ENCODE results near the gene CAPNS1. TPM values are rescaled to one million over a fixed set of nuclear protein-coding genes. Genes with fewer than 3 reads are reported as not detected.
A peak's percentile ranks its signal among the peaks of the same experiment; 100 is the strongest.

CAPNS1 gene
- total and polyA plus RNA-seq, 7 donors, result 464 to 626 (median 484) TPM

- no peaks in the 10 kb centered on the region for H3K27me3 ChIP-seq (ENCODE audit: insufficient read depth in 3 of 3, low read length in 2 of 3)
- no peak for TF ChIP-seq CTCF (IDR thresholded peaks at IDR 0.05)
- WGBS, 3 donors, result 32 to 48% (median 37%) methylated on average over 5 of the region's 5 CpGs
- peaks cover 7 to 52% of the 10 kb centered on the region in 2 donors for H3K36me3 ChIP-seq (ENCODE audit: insufficient read depth in 1 of 2, low read depth in 1 of 2)
- H3K4me1 ChIP-seq, result peaks cover 24% of the 10 kb centered on the region
- DNase-seq, result peak in 1 of 2 donors; percentile 51
- intact Hi-C loops (cut with DNase I), result no loop called here
- no peaks in the 10 kb centered on the region for H3K9me3 ChIP-seq
- H3K4me3 ChIP-seq, result peak overlapping the region; percentile 89
- no peak for ATAC-seq
- H3K27ac ChIP-seq, result peak overlapping the region; percentile 99
These were observed 10.7 kb downstream of the CAPNS1 start for GRCh38 chr19:36150586-36150985.

- intact Hi-C loops (cut with DNase I), result no loop called here
- TF ChIP-seq CTCF (IDR thresholded peaks at IDR 0.05), result no peak
- DNase-seq (peak; percentile 65 to 85), ATAC-seq (peak; percentile 63 to 72 (median 70))
- peaks cover 24% of the 10 kb centered on the region for H3K4me1 ChIP-seq
- H3K4me3 ChIP-seq, result peak overlapping the region; percentile 89
- peak overlapping the region; percentile 99 for H3K27ac ChIP-seq
- no peaks in the 10 kb centered on the region for H3K27me3 ChIP-seq (ENCODE audit: insufficient read depth in 3 of 3, low read length in 2 of 3)
- no peaks in the 10 kb centered on the region for H3K9me3 ChIP-seq
- H3K36me3 ChIP-seq (ENCODE audit: insufficient read depth in 1 of 2, low read depth in 1 of 2), result peaks cover 6 to 44% of the 10 kb centered on the region in 2 donors
- WGBS, 3 donors, result 9 to 15% (median 10%) methylated on average over 40 to 47 of the region's 47 CpGs
These were observed 11.5 kb downstream of the CAPNS1 start for GRCh38 chr19:36151144-36152018.

- no peak for TF ChIP-seq CTCF (IDR thresholded peaks at IDR 0.05)
- Histone ChIP-seq H3K27me3 (ENCODE audit: insufficient read depth in 3 of 3, low read length in 2 of 3) (no peaks in the 10 kb centered on the region), H3K4me3 (peak overlapping the region; percentile 89), H3K27ac (peak overlapping the region; percentile 99), H3K36me3 (ENCODE audit: insufficient read depth in 1 of 2, low read depth in 1 of 2) (peaks cover 3 to 38% of the 10 kb centered on the region in 2 donors), H3K9me3 (no peaks in the 10 kb centered on the region), H3K4me1 (peaks cover 24% of the 10 kb centered on the region)
- DNase-seq (no peak), ATAC-seq (peak in 1 of 4 donors; percentile 12)
- intact Hi-C loops (cut with DNase I), result no loop called here
- 2 to 8% (median 8%) methylated on average over 13 to 16 of the region's 16 CpGs for WGBS, 3 donors
These were observed 12.1 kb downstream of the CAPNS1 start for GRCh38 chr19:36152019-36152351.

GRCh38 chr19:36152352-36153091 is 12.7 kb downstream of the CAPNS1 start, which contains the start of gene COX7A1:
Gene COX7A1 (minus strand): TSS chr19:36152447. CDS start chr19:36152407, 40 bp downstream.
- 3 to 4% (median 4%) methylated on average over 30 to 40 of the region's 40 CpGs for WGBS, 3 donors
- intact Hi-C loops (cut with DNase I), result no loop called here
- TF ChIP-seq CTCF (IDR thresholded peaks at IDR 0.05), result no peak
- H3K9me3 ChIP-seq, result no peaks in the 10 kb centered on the region
- DNase-seq, result peak; percentile 86 to 90
- peaks cover 24% of the 10 kb centered on the region for H3K4me1 ChIP-seq
- H3K36me3 ChIP-seq (ENCODE audit: insufficient read depth in 1 of 2, low read depth in 1 of 2), result peaks cover 3 to 33% of the 10 kb centered on the region in 2 donors
- peak; percentile 89 to 92 (median 90) for ATAC-seq
- peak within 1 kb of the TSS; percentile 89 for H3K4me3 ChIP-seq
- H3K27ac ChIP-seq, result peak within 1 kb of the TSS; percentile 99
- H3K27me3 ChIP-seq (ENCODE audit: insufficient read depth in 3 of 3, low read length in 2 of 3), result no peaks in the 10 kb centered on the region
